ENCODE data around the gene DNAJC30.

GRCh38 chr7:73699370-73700068 lies 16.3 kb upstream of the DNAJC30 start:
- TF ChIP-seq YY1 (IDR thresholded peaks at IDR 0.05; ENCODE audit: insufficient read depth, insufficient read length) (no peak), SUZ12 (IDR thresholded peaks at IDR 0.05; ENCODE audit: extremely low read depth, insufficient read depth, insufficient read length) (no peak)

All from NT2/D1 (cell line).